Left lung (tissue), 10 donors: ENCODE measurements around the gene RDM1. TPM values are rescaled to one million over a fixed set of nuclear protein-coding genes. Genes with fewer than 3 reads are reported as not detected.

Experiments
- ATAC-seq: fragments of 200-7000 bp; cut with Tn5 transposase; one replicate; pipeline ENCODE4 v1.9.1; 2020; ENCODE audit warnings: moderate library complexity
- DNase-seq, 4 donors: peaks; one replicate each; pipeline ENCODE4 v3.0.0-alpha.2; 2013 to 2020
- H3K27ac ChIP-seq, 2 donors: fragments of 200-600 bp; sonication (generic) in 1 of 2; one replicate each; pipeline versions ENCODE4 v1.5.0 to v1.8.0; 2020 to 2021
- H3K27me3 ChIP-seq, 2 donors: fragments of 200-600 bp; sonication (generic) in 1 of 2; one replicate each; pipeline versions ENCODE4 v1.5.0 to v1.8.0; 2020 to 2021
- H3K36me3 ChIP-seq, 2 donors: fragments of 200-600 bp; sonication (generic) in 1 of 2; one replicate each; pipeline versions ENCODE4 v1.5.0 to v1.8.0; 2020 to 2021
- H3K4me1 ChIP-seq, 2 donors: fragments of 200-600 bp; one replicate each; pipeline ENCODE4 v1.8.0; 2021
- H3K4me3 ChIP-seq, 2 donors: fragments of 200-600 bp; sonication (generic) in 1 of 2; one replicate each; pipeline versions ENCODE4 v1.5.0 to v1.8.0; 2020 to 2021; ENCODE audit warnings: mild to moderate bottlenecking in 1 of 2
- H3K9me3 ChIP-seq, 2 donors: fragments of 200-600 bp; sonication (generic) in 1 of 2; one replicate each; pipeline versions ENCODE4 v1.5.0 to v1.8.0; 2020 to 2021
- intact Hi-C, 2 donors: fragments of 100-400 bp; cut with DNase I; formaldehyde crosslinking; loops; one replicate each; pipeline versions ENCODE4 v1.11.2 to v1.14.2; 2022
- polyA plus RNA-seq, 6 donors: library from polyadenylated mRNA; unstranded; fragments of 120-200 nt; gene quantifications; one replicate each; pipeline ENCODE4 v1.2.1, GENCODE V29; 2013; ENCODE audit not compliant: insufficient read length in 6 of 6
- total RNA-seq, 2 donors: library from RNA; stranded (reverse); fragmentation: NEBNext Ultra II Directional; extraction: Animal tissue kit (Norgen Biotek cat#: 25700); gene quantifications; one replicate each; pipeline ENCODE4 v1.2.1, GENCODE V29; 2021
- TF ChIP-seq, protein P1 (sequence below), 2 donors: fragments of 200-600 bp; sonication (generic) in 1 of 2; IDR thresholded peaks; one replicate each; pipeline versions ENCODE4 v1.5.0 to v1.8.0; 2021; ENCODE audit warnings: antibody characterized with exemption in 2 of 2
- donor health status: DM: no; HTN: yes; CAD: no.
- donor health status: DM: no; HTN: no; CAD: no.

The RDM1 gene
- total and polyA plus RNA-seq, 8 donors, result 1.8 to 4.2 (median 2.5) TPM; not detected in 1

DNA sequence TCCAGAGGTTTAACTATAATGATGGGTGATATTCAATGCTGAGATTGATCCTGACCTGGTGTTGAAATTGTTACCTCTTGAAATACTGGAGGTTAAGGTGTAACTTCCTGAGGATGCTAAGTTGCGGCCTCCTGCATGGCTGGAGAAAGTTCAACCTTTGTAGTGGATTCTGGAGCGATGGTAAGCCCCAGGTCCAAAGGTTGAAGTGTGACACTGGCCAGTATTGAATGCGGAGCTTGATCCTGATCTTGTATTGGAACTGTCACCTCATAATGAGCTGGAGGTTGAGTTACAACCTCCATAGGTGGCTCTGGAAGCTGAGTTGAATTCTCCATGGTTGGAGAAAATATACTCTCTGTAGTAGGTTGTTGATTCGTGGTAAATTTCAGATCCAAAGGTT lies 17.0 kb downstream of the RDM1 start:
- no peak for ATAC-seq
- no peaks in the 10 kb centered on the region for H3K27me3 ChIP-seq
- H3K36me3 ChIP-seq, result no peaks in the 10 kb centered on the region
- TF ChIP-seq, protein P1, sequence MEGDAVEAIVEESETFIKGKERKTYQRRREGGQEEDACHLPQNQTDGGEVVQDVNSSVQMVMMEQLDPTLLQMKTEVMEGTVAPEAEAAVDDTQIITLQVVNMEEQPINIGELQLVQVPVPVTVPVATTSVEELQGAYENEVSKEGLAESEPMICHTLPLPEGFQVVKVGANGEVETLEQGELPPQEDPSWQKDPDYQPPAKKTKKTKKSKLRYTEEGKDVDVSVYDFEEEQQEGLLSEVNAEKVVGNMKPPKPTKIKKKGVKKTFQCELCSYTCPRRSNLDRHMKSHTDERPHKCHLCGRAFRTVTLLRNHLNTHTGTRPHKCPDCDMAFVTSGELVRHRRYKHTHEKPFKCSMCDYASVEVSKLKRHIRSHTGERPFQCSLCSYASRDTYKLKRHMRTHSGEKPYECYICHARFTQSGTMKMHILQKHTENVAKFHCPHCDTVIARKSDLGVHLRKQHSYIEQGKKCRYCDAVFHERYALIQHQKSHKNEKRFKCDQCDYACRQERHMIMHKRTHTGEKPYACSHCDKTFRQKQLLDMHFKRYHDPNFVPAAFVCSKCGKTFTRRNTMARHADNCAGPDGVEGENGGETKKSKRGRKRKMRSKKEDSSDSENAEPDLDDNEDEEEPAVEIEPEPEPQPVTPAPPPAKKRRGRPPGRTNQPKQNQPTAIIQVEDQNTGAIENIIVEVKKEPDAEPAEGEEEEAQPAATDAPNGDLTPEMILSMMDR (IDR thresholded peaks at IDR 0.05), result no peak
- no peaks in the 10 kb centered on the region for H3K9me3 ChIP-seq
- no peak overlapping the region for H3K27ac ChIP-seq
- H3K4me3 ChIP-seq, result no peak overlapping the region
- no peak for DNase-seq
- intact Hi-C loops, result no loop called here
- H3K4me1 ChIP-seq, result no peaks in the 10 kb centered on the region

DNA sequence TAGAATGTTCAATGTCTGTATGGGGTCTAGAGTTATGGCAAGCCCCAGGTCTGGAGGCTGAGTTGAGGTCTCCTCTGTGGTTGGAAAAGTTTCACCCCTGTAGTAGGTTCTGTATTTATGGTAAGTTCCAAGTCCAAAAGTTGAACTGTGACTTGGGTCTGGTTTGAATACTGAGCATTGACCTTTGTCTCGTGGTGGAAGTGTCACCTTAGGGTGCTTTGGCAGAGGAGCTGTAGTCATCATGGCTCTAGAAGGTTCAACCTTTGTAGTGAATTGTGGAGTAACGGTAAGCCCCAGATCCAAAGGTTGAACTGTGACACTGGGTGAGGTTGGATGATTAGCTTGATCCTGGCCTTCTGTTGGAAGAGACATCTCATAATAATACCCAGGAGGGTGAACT lies 17.6 kb downstream of the RDM1 start:
- no peak for ATAC-seq
- H3K4me1 ChIP-seq, result no peaks in the 10 kb centered on the region
- intact Hi-C loops, result no loop called here
- H3K9me3 ChIP-seq, result no peaks in the 10 kb centered on the region
- no peak overlapping the region for H3K27ac ChIP-seq
- no peaks in the 10 kb centered on the region for H3K36me3 ChIP-seq
- H3K27me3 ChIP-seq, result no peaks in the 10 kb centered on the region
- DNase-seq, result no peak
- no peak overlapping the region for H3K4me3 ChIP-seq
- TF ChIP-seq, protein P1 (IDR thresholded peaks at IDR 0.05), result no peak

DNA sequence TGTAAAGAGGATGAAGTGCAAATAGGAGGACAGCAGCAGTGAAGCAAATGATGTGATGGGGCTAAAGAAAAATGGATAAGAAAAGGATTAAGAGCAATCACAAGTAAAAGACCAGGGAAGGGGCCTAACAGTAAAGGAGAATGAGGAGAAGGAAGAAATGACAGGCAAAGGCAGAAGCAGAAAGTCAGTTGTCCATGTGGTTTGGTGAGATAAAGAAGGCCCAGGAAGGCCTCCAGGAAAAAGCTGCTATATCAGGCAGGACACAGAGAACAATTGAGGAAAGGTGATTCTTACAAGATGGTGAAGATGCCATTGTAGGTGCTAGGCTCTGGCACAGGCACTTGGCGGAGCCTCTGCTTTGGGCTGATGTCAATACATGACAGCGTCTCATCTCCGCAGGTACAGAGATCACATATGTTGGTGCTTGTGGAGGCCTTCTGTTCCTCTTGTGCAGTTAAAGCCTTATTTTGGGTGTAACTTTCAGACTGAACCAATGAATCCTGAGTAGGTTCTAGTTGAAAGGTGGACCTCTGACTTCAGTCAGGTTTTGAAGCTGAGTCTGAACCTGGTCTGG lies 18.1 kb downstream of the RDM1 start:
- Histone ChIP-seq H3K36me3 (no peaks in the 10 kb centered on the region), H3K27me3 (no peaks in the 10 kb centered on the region), H3K9me3 (no peaks in the 10 kb centered on the region), H3K27ac (no peak overlapping the region), H3K4me1 (no peaks in the 10 kb centered on the region), H3K4me3 (no peak overlapping the region)
- TF ChIP-seq, protein P1 (IDR thresholded peaks at IDR 0.05), result no peak
- intact Hi-C loops, result no loop called here
- no peak for ATAC-seq
- no peak for DNase-seq

DNA sequence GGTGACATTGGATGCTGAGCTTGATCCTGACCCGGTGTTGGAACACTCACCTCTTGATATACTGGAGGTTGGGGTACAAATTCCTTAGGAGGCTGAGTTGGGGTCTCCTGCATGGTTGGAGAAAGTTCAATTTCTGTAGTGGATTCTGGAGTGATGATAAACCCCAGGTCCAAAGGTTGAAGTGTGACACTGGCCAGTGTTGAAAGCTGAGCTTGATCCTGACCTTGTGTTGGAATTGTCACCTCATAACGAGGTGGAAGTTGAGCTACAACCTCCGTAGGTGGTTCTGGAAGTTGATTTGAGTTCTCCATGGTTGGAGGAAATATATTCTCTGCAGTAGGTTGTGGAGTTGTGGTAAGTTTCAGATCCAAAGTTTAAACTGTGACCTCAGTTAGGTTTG lies 21.2 kb downstream of the RDM1 start:
- H3K4me3 ChIP-seq, result no peak overlapping the region
- no peak for DNase-seq
- no peak overlapping the region for H3K27ac ChIP-seq
- no peaks in the 10 kb centered on the region for H3K36me3 ChIP-seq
- no peaks in the 10 kb centered on the region for H3K4me1 ChIP-seq
- intact Hi-C loops, result no loop called here
- no peaks in the 10 kb centered on the region for H3K27me3 ChIP-seq
- TF ChIP-seq, protein P1 (IDR thresholded peaks at IDR 0.05), result no peak
- no peak for ATAC-seq
- no peaks in the 10 kb centered on the region for H3K9me3 ChIP-seq

DNA sequence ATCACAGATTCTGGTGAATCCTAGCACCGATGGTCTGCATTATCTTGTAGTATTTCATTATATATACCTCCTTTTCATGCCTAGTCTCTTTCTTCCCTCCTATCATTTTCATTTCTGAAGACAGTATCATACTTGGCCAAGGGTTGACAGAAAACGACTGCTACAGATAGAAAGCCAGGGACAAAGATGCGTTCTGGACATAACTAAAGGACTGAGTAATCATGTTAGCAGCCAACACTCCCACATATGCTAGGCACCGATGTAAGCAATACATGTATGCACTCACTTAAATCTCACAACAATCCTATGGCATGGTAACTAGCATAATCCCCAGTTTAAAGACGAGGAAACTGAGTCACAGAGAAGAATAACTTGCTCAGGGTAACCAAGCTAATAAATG lies 22.9 kb downstream of the RDM1 start:
- H3K4me1 ChIP-seq, result no peaks in the 10 kb centered on the region
- intact Hi-C loops, result no loop called here
- TF ChIP-seq, protein P1 (IDR thresholded peaks at IDR 0.05), result no peak
- DNase-seq (no peak), ATAC-seq (no peak)
- H3K9me3 ChIP-seq, result no peaks in the 10 kb centered on the region
- H3K27me3 ChIP-seq, result no peaks in the 10 kb centered on the region
- no peak overlapping the region for H3K4me3 ChIP-seq
- no peak overlapping the region for H3K27ac ChIP-seq
- no peaks in the 10 kb centered on the region for H3K36me3 ChIP-seq
